Measurements from ENCODE around the gene GRAMD1B. TPM values are rescaled to one million over a fixed set of nuclear protein-coding genes. Genes with fewer than 3 reads are reported as not detected.

GRAMD1B gene
- total RNA-seq, 4 donors from 2014 or later = 0.08 to 0.64 (median 0.42) TPM

DNA sequence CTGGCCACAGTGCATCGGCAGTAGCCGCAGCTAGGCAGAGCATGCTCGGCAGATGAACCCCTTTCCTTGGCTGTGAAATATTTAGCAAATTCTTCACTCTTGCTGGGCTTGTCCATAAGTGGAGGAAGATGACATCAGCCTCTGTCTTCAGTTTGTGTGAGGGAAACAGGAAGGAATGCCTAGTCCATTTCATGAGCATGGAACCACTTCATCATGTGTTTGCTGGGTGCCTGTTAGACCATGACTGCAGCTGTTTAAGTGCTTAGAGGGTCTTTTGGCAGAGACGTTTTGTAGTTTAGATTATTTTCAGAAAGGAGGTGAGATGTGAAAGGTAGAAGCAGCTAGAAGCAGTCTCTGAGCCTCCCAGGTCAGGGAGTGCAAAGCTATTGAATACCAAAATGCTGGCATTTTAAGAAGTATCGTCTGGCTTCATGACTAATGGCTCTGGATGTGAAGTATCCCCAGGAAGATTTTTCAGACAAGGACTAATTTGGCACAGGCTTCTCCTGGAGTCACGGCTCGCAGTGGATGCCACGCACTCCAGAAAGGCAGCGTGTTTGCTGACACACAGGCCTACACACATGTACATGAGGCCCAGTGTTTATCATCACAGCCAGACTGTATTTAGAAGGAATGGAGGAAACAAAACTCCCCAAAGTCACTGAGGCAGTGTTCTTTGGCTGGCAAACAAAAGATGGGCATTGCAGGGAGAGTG, 43.1 kb upstream of the GRAMD1B start:
- 52% methylated on average over 7 of the region's 9 CpGs for WGBS
- TF ChIP-seq POLR2AphosphoS5 (IDR thresholded peaks at IDR 0.05) (no peak), EP300 (IDR thresholded peaks at IDR 0.05) (no peak)
- H3K27ac ChIP-seq = no peak overlapping the region
- peaks cover 2% of the 10 kb centered on the region for H3K27me3 ChIP-seq
- no peaks in the 10 kb centered on the region for H3K9me3 ChIP-seq
- DNase-seq (ENCODE audit: low spot score in 2 of 2) = no peak
- no peaks in the 10 kb centered on the region for H3K4me1 ChIP-seq
- no peak overlapping the region for H3K4me3 ChIP-seq
- no peaks in the 10 kb centered on the region for H3K36me3 ChIP-seq

DNA sequence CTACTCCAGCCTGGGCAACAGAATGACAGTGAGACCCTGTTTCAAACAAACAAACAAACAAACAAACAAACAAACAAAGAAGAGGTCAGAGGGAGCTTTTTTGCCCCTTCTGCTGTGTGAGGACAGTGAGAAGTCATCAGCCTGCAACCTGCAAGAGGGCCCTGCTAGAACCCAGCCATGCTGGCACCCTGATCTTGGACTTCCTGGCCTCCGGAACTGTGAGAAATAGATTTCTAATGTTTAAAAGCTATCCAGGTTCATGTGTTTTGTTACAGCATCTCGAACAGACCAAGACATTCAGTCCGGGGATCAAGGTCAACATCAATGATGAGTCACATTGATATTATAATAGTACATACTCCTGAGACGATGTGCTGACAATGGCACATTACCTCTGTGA, 41.4 kb upstream of the GRAMD1B start:
- H3K27me3 ChIP-seq = peaks cover 2% of the 10 kb centered on the region
- no peak overlapping the region for H3K4me3 ChIP-seq
- 93% methylated on average over 4 of the region's 4 CpGs for WGBS
- no peak for DNase-seq (ENCODE audit: low spot score in 2 of 2)
- TF ChIP-seq EP300 (IDR thresholded peaks at IDR 0.05) (no peak), POLR2A (IDR thresholded peaks at IDR 0.05) (no peak)
- no peaks in the 10 kb centered on the region for H3K4me1 ChIP-seq
- H3K27ac ChIP-seq = no peak overlapping the region
- H3K36me3 ChIP-seq = no peaks in the 10 kb centered on the region
- H3K9me3 ChIP-seq = no peaks in the 10 kb centered on the region

DNA sequence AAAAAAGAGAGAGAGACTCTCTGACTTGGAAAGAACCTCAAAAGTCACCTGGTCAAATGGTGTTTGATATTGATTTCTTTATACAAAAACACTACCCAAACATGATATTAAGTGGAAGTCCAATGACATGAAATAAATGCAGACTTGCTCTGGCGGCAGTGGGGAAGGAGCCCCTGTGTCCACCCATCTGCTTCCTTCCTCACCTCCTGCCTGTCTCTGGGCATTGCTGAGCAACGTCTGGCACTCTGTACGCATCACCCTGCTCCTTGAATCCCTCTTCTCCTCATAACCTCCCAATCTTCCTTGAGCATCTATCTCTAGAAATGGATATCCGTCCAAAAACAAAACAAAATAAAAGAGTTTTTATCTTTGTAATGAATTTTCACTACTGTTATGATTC, 39.9 kb upstream of the GRAMD1B start:
- TF ChIP-seq EP300 (IDR thresholded peaks at IDR 0.05) = no peak
- no peak for TF ChIP-seq POLR2A (IDR thresholded peaks at IDR 0.05)
- no peak for TF ChIP-seq POLR2AphosphoS5 (IDR thresholded peaks at IDR 0.05)
- TF ChIP-seq, protein P1, sequence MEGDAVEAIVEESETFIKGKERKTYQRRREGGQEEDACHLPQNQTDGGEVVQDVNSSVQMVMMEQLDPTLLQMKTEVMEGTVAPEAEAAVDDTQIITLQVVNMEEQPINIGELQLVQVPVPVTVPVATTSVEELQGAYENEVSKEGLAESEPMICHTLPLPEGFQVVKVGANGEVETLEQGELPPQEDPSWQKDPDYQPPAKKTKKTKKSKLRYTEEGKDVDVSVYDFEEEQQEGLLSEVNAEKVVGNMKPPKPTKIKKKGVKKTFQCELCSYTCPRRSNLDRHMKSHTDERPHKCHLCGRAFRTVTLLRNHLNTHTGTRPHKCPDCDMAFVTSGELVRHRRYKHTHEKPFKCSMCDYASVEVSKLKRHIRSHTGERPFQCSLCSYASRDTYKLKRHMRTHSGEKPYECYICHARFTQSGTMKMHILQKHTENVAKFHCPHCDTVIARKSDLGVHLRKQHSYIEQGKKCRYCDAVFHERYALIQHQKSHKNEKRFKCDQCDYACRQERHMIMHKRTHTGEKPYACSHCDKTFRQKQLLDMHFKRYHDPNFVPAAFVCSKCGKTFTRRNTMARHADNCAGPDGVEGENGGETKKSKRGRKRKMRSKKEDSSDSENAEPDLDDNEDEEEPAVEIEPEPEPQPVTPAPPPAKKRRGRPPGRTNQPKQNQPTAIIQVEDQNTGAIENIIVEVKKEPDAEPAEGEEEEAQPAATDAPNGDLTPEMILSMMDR (IDR thresholded peaks at IDR 0.05) = no peak
- no peaks in the 10 kb centered on the region for H3K36me3 ChIP-seq
- no peaks in the 10 kb centered on the region for H3K27me3 ChIP-seq
- no peak overlapping the region for H3K4me3 ChIP-seq
- H3K27ac ChIP-seq = no peak overlapping the region
- no peak for DNase-seq (ENCODE audit: low spot score in 2 of 2)
- 74% methylated on average over 4 of the region's 4 CpGs for WGBS
- H3K4me1 ChIP-seq = no peaks in the 10 kb centered on the region
- H3K9me3 ChIP-seq = no peaks in the 10 kb centered on the region

DNA sequence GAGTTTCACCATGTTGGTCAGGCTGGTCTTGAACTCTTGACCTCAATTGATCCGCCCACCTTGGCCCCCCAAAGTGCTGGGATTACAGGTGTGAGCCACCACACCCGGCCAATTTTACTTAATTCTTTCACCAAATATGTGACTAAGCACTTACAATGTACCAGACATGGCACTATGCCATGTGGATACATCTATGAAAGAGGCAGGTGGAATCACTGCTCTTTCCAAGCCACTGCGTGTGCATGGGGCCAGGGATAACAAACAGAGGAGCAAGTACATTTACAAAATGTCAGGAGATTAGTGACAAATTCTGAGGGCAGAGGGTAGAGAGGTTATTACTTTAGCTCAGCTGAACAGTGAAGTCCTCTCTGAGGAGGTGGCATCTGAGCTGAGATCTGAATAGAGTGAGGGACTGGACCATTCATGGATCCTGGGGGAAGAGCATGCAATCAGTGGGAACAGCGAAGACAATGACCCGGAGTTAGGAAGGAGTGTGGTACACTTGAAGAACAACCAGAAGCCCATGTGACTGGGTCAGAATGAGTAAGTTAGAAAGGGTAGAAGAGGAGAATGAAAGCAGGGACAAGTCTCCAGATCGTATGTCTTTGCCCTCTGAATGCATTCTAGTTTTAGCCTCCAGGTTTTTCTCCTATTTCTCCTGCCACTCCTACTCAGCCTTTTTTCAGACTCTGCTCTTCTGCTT, 38.3 kb upstream of the GRAMD1B start:
- no peaks in the 10 kb centered on the region for H3K9me3 ChIP-seq
- H3K36me3 ChIP-seq = no peaks in the 10 kb centered on the region
- DNase-seq (ENCODE audit: low spot score in 2 of 2) = no peak
- H3K27me3 ChIP-seq = no peaks in the 10 kb centered on the region
- TF ChIP-seq POLR2A (IDR thresholded peaks at IDR 0.05) (no peak), POLR2AphosphoS5 (IDR thresholded peaks at IDR 0.05) (no peak), EP300 (IDR thresholded peaks at IDR 0.05) (no peak)
- TF ChIP-seq, protein P1 (IDR thresholded peaks at IDR 0.05) = no peak
- H3K27ac ChIP-seq = no peak overlapping the region
- WGBS = 84% methylated on average over 6 of the region's 6 CpGs
- H3K4me3 ChIP-seq = no peak overlapping the region
- H3K4me1 ChIP-seq = no peaks in the 10 kb centered on the region

DNA sequence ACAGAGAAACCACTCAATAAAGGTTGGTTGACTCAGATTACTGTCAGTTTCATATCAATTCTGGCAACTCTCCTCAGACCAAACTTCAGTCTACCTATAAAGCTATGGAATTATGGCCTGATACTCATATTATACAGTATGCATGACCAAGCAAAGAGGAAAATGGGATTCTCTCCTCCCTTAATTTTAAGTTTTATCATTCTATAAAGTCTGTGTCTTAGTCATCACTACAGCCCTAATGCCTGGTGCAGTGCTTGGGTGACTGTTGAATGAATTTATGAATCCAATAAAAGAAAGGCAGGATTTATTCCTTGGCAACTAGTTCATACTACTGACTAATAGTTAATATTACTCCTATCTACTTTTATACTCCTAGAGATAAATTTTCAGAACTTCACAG, 37.6 kb upstream of the GRAMD1B start:
- Histone ChIP-seq H3K9me3 (no peaks in the 10 kb centered on the region), H3K27ac (no peak overlapping the region), H3K27me3 (no peaks in the 10 kb centered on the region), H3K36me3 (no peaks in the 10 kb centered on the region), H3K4me3 (no peak overlapping the region), H3K4me1 (no peaks in the 10 kb centered on the region)
- TF ChIP-seq POLR2AphosphoS5 (IDR thresholded peaks at IDR 0.05) (no peak), POLR2A (IDR thresholded peaks at IDR 0.05) (no peak), EP300 (IDR thresholded peaks at IDR 0.05) (no peak)
- TF ChIP-seq, protein P1 (IDR thresholded peaks at IDR 0.05) = no peak
- no peak for DNase-seq (ENCODE audit: low spot score in 2 of 2)

DNA sequence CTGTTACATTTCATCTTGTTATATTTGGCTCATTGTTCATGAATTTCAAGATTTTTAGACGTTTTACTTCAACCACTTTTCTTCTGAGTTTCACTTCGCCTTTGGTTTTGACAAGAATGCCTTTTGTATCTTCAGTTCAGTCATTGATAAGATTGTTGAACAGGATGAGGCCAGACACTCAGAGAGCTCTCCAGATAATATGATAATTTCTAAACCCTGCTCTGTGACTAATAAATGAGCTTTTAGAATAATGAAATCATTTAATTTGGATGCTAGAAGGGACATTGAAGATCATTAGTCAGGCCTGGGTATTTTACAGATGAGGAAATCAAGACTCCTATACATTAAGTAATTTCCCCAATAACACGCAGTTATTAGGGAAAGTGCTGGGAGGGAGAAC, 37.2 kb upstream of the GRAMD1B start:
- DNase-seq (ENCODE audit: low spot score in 2 of 2) = no peak
- Histone ChIP-seq H3K27me3 (no peaks in the 10 kb centered on the region), H3K9me3 (no peaks in the 10 kb centered on the region), H3K27ac (no peak overlapping the region), H3K4me3 (no peak overlapping the region), H3K36me3 (no peaks in the 10 kb centered on the region), H3K4me1 (no peaks in the 10 kb centered on the region)
- TF ChIP-seq, protein P1 (IDR thresholded peaks at IDR 0.05) = no peak
- 65% methylated on average over 3 of the region's 3 CpGs for WGBS

Measured in suprapubic skin (tissue), 4 donors.